H1 (cell line): Measurements from ENCODE around the gene GSTCD. TPM values are rescaled to one million over a fixed set of nuclear protein-coding genes. Genes with fewer than 3 reads are reported as not detected.

Experiments used
- CTCF ChIA-PET: fragments of 300-600 bp; sonication (Branson Sonifier 250); formaldehyde crosslinking; loops from one replicate; lab custom pipeline; 2021; ENCODE audit not compliant: partially characterized antibody; lab: Charles Lee
- POLR2A ChIA-PET: fragments of 300-600 bp; sonication (Branson Sonifier 250); formaldehyde crosslinking; loops from one replicate; lab custom pipeline; 2021; ENCODE audit warnings: inconsistent platforms; ENCODE audit not compliant: partially characterized antibody; lab: Charles Lee
- DNase-seq, 2 experiments: peaks; one replicate each; pipeline versions ENCODE4 v3.0.0 to v3.0.0-alpha.2; 2010 to 2022; ENCODE audit warnings: low spot score in 2 of 2, low read depth in 1 of 2, mixed read lengths in 1 of 2
- FAIRE-seq: peaks from 2 replicates; lab custom pipeline; 2011; peaks lifted over from hg19 to GRCh38; lab: Jason Lieb, UNC
- H2AFZ ChIP-seq: 2 replicates; pipeline ENCODE4 v1.8.1; 2012; ENCODE audit warnings: low read length, inconsistent platforms
- H2AK5ac ChIP-seq: 2 replicates; pipeline ENCODE4 v1.6.1; 2013; ENCODE audit warnings: low read depth, low read length
- H2BK120ac ChIP-seq: replicated peaks from 2 replicates; pipeline ENCODE3; 2013; ENCODE audit warnings: low read depth, low read length, inconsistent platforms
- H2BK12ac ChIP-seq: 2 replicates; pipeline ENCODE4 v1.6.1; 2013; ENCODE audit warnings: low read depth, low read length
- H2BK15ac ChIP-seq: 2 replicates; pipeline ENCODE4 v1.6.1; 2013; ENCODE audit warnings: low read length
- H2BK20ac ChIP-seq: 2 replicates; pipeline ENCODE4 v1.6.1; 2013; ENCODE audit warnings: low read length
- H2BK5ac ChIP-seq: 2 replicates; pipeline ENCODE4 v1.6.1; 2013; ENCODE audit warnings: low read depth, low read length
- H3K14ac ChIP-seq: 2 replicates; pipeline ENCODE4 v1.6.1; 2013; ENCODE audit warnings: inconsistent platforms; ENCODE audit not compliant: insufficient read length
- H3K18ac ChIP-seq: 2 replicates; pipeline ENCODE4 v1.6.1; 2013; ENCODE audit warnings: low read length; ENCODE audit errors: extremely low read depth
- H3K23ac ChIP-seq: 2 replicates; pipeline ENCODE4 v1.6.1; 2013; ENCODE audit warnings: inconsistent platforms; ENCODE audit not compliant: insufficient read length
- H3K23me2 ChIP-seq: 2 replicates; pipeline ENCODE4 v1.6.1; 2013; ENCODE audit warnings: low read depth, low read length
- H3K27ac ChIP-seq: 2 replicates; pipeline ENCODE4 v1.6.1; 2011; ENCODE audit warnings: low read depth, low read length, inconsistent platforms
- H3K27me3 ChIP-seq, 4 experiments: replicated peaks in 1 of 4; 1 replicate in 1 of 4; 2 replicates in 3 of 4; pipeline versions ENCODE4 v1.6.1 to v1.8.1; 2011 to 2013; ENCODE audit warnings: low read length in 3 of 4, mild to moderate bottlenecking in 3 of 4, inconsistent platforms in 2 of 4, mixed read lengths in 2 of 4, moderate library complexity in 1 of 4; ENCODE audit not compliant: control insufficient read depth in 3 of 4, insufficient read depth in 3 of 4; ENCODE audit errors: extremely low read depth in 1 of 4
- H3K36me3 ChIP-seq, 4 experiments: 2 replicates each; pipeline versions ENCODE4 v1.6.1 to v1.8.1; 2011 to 2013; ENCODE audit warnings: mild to moderate bottlenecking in 4 of 4, low read length in 3 of 4, moderate library complexity in 2 of 4, control low read depth in 1 of 4, inconsistent platforms in 1 of 4; ENCODE audit not compliant: insufficient read depth in 4 of 4, control insufficient read depth in 2 of 4
- H3K4ac ChIP-seq: replicated peaks from 2 replicates; pipeline ENCODE3; 2013; ENCODE audit warnings: low read length, low read depth, mixed read lengths, inconsistent platforms; ENCODE audit not compliant: insufficient read length
- H3K4me1 ChIP-seq, 4 experiments: replicated peaks in 1 of 4; 1 replicate in 1 of 4; 2 replicates in 3 of 4; pipeline versions ENCODE4 v1.6.1 to v1.8.1; 2011 to 2013; ENCODE audit warnings: low read length in 3 of 4, inconsistent platforms in 2 of 4, mixed read lengths in 1 of 4; ENCODE audit not compliant: insufficient read depth in 4 of 4, control insufficient read depth in 3 of 4
- H3K4me2 ChIP-seq, 2 experiments: 2 replicates each; pipeline versions ENCODE4 v1.6.1 to v1.8.1; 2011 to 2013; ENCODE audit warnings: low read depth in 2 of 2, low read length in 2 of 2, control low read depth in 1 of 2, inconsistent platforms in 1 of 2, mild to moderate bottlenecking in 1 of 2; ENCODE audit not compliant: insufficient read depth in 1 of 2
- H3K4me3 ChIP-seq, 4 experiments: fragments of 200-600, 300-600 bp in 1 of 4; sonication (generic), shearing (Covaris generic), sonication (Bioruptor Twin) in 1 of 4; 2 replicates each; pipeline versions ENCODE4 v1.5.1 to v1.8.1; 2011 to 2016; ENCODE audit warnings: low read length in 4 of 4, low read depth in 3 of 4, control low read depth in 2 of 4, inconsistent platforms in 2 of 4, mild to moderate bottlenecking in 2 of 4, mixed read lengths in 1 of 4, moderate library complexity in 1 of 4; ENCODE audit not compliant: insufficient read depth in 2 of 4; ENCODE audit errors: extremely low read depth in 1 of 4
- H3K56ac ChIP-seq: replicated peaks from 2 replicates; pipeline ENCODE3; 2013; ENCODE audit warnings: low read depth, mild to moderate bottlenecking, mixed read lengths, low read length, inconsistent platforms; ENCODE audit not compliant: insufficient read length
- H3K79me1 ChIP-seq: 2 replicates; pipeline ENCODE4 v1.6.1; 2013; ENCODE audit warnings: low read depth, low read length, control low read depth
- H3K79me2 ChIP-seq, 2 experiments: 2 replicates each; pipeline versions ENCODE4 v1.6.1 to v1.8.1; 2012 to 2013; ENCODE audit warnings: low read length in 2 of 2, mild to moderate bottlenecking in 2 of 2, inconsistent platforms in 1 of 2; ENCODE audit not compliant: insufficient read depth in 2 of 2, control insufficient read depth in 1 of 2
- H3K9ac ChIP-seq, 4 experiments: replicated peaks in 1 of 4; 1 replicate in 1 of 4; 2 replicates in 3 of 4; pipeline versions ENCODE4 v1.6.1 to v1.8.1; 2011 to 2013; ENCODE audit warnings: low read depth in 3 of 4, low read length in 3 of 4, control low read depth in 2 of 4, mild to moderate bottlenecking in 2 of 4, moderate library complexity in 2 of 4, inconsistent platforms in 1 of 4; ENCODE audit errors: extremely low read depth in 1 of 4
- H3K9me3 ChIP-seq, 2 experiments: 2 replicates each; pipeline versions ENCODE4 v1.6.1 to v1.8.1; 2012 to 2013; ENCODE audit warnings: mild to moderate bottlenecking in 2 of 2, moderate library complexity in 2 of 2, control low read depth in 1 of 2, inconsistent platforms in 1 of 2, low read depth in 1 of 2, low read length in 1 of 2, mixed read lengths in 1 of 2; ENCODE audit not compliant: insufficient read depth in 2 of 2
- H4K20me1 ChIP-seq, 2 experiments: replicated peaks in 1 of 2; 2 replicates each; pipeline versions ENCODE3 to v1.8.1; 2011 to 2013; ENCODE audit warnings: inconsistent platforms in 2 of 2, low read length in 2 of 2, mild to moderate bottlenecking in 1 of 2; ENCODE audit not compliant: insufficient read depth in 2 of 2, control insufficient read depth in 1 of 2
- H4K5ac ChIP-seq: 2 replicates; pipeline ENCODE4 v1.6.1; 2013; ENCODE audit warnings: low read length, low read depth, mixed read lengths, inconsistent platforms; ENCODE audit not compliant: insufficient read length
- H4K8ac ChIP-seq: 2 replicates; pipeline ENCODE4 v1.8.0; 2013; ENCODE audit warnings: mild to moderate bottlenecking, moderate library complexity, low read length, inconsistent platforms; ENCODE audit not compliant: insufficient read depth; ENCODE audit errors: extremely low read depth
- H4K91ac ChIP-seq: replicated peaks from 2 replicates; pipeline ENCODE3; 2013; ENCODE audit warnings: low read length, mixed read lengths, inconsistent platforms; ENCODE audit not compliant: insufficient read length
- NANOG ChIP-seq: IDR thresholded peaks from 2 replicates; pipeline ENCODE4 v1.6.1; 2011; ENCODE audit warnings: low read length, low read depth, mild to moderate bottlenecking, inconsistent platforms; ENCODE audit not compliant: insufficient read depth, poor library complexity, severe bottlenecking
- RBBP5 ChIP-seq: IDR thresholded peaks from 2 replicates; pipeline ENCODE4 v1.7.1; 2012; ENCODE audit warnings: low read depth, mild to moderate bottlenecking, inconsistent platforms, low read length, moderate library complexity, borderline replicate concordance
- polyA plus RNA-seq, 7 experiments: library from polyadenylated mRNA; depleted of rRNA in 3 of 7; stranded (reverse) in 5 of 7; unstranded in 2 of 7; fragments of >200 nt in 5 of 7; fragments of 200-250 nt in 2 of 7; gene quantifications; 1 replicate in 5 of 7; 2 replicates in 1 of 7; 4 replicates in 1 of 7; pipeline versions ENCODE4 v1.2.1 to v1.2.3, GENCODE V29; 2011 to 2013; ENCODE audit warnings: missing spikeins in 2 of 7, mixed read lengths in 2 of 7
- total RNA-seq: library from RNA; stranded (reverse); fragmentation: NEBNext Ultra II Directional; extraction: Animal tissue kit (Norgen Biotek cat#: 25700); gene quantifications from 2 replicates; pipeline ENCODE4 v1.2.1, GENCODE V29; 2021

The GSTCD gene
- total and polyA plus RNA-seq, 2 of the 8 experiments (the other 6 are each of a cell fraction or from before 2014, with no cell fraction given), result 8.5 to 24.6 TPM

DNA sequence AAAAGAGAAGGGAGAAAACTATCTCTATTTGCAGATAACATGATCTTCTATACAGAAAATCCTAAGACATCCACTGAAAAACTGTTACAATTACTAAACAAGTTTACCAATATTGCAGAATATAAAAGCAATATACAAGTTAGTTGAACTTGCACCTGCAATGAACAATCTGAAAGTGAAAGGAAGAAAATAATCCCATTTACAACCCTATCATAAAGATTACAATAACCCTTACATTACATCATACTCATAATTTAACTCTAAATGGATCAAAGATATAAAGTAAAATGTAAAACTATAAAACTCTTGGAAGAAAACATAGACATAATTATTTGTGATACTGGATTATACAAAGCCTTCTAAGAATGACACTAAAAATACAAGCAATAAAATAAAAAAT is 77.2 kb downstream of the GSTCD start:
- no peak for DNase-seq
- Histone ChIP-seq H2AFZ (no peak overlapping the region), H2AK5ac (no peak overlapping the region), H2BK20ac (no peak overlapping the region), H3K23me2 (no peaks in the 10 kb centered on the region), H3K4ac (no peak overlapping the region), H3K4me1 (no peaks in the 10 kb centered on the region), H3K4me3 (no peak overlapping the region), H3K27me3 (no peaks in the 10 kb centered on the region), H3K14ac (no peak overlapping the region), H4K5ac (no peak overlapping the region), H3K9ac (no peak overlapping the region), H2BK15ac (no peak overlapping the region), H2BK12ac (no peak overlapping the region), H3K9me3 (no peaks in the 10 kb centered on the region), H4K91ac (no peak overlapping the region), H3K18ac (no peak overlapping the region), H2BK5ac (no peak overlapping the region), H3K4me2 (no peak overlapping the region), H3K79me1 (no peaks in the 10 kb centered on the region), H4K20me1 (no peaks in the 10 kb centered on the region), H2BK120ac (no peak overlapping the region), H4K8ac (no peak overlapping the region), H3K36me3 (no peaks in the 10 kb centered on the region), H3K27ac (no peak overlapping the region), H3K23ac (no peak overlapping the region), H3K79me2 (no peaks in the 10 kb centered on the region), H3K56ac (no peak overlapping the region)
- POLR2A ChIA-PET, result no interaction called here
- no peak for FAIRE-seq
- TF ChIP-seq NANOG (no peak), RBBP5 (no peak)
- CTCF ChIA-PET, result no interaction called here
